Neural cell (in vitro differentiated cells): ENCODE measurements around the gene ERBB4.

Experiments used
- CTCF ChIP-seq: fragments of 450-650 bp; IDR thresholded peaks from 2 replicates; pipeline ENCODE4 v1.5.1; 2014; ENCODE audit warnings: antibody characterized with exemption, mild to moderate bottlenecking, moderate library complexity; ENCODE audit not compliant: poor library complexity, severe bottlenecking
- EP300 ChIP-seq: fragments of 450-650 bp; conservative IDR thresholded peaks from 2 replicates; pipeline ENCODE4 v1.6.1; 2014; ENCODE audit warnings: antibody characterized with exemption, mild to moderate bottlenecking, moderate library complexity; ENCODE audit not compliant: poor library complexity, severe bottlenecking
- EZH2 ChIP-seq: fragments of 200-600, 300-800 bp; shearing (Covaris generic), sonication (generic); IDR thresholded peaks from 2 replicates; pipeline ENCODE4 v1.6.1; 2014; ENCODE audit warnings: antibody characterized with exemption, low read length, borderline replicate concordance, mild to moderate bottlenecking; ENCODE audit not compliant: insufficient read depth, poor library complexity, severe bottlenecking
- POLR2AphosphoS5 ChIP-seq: IDR thresholded peaks from 2 replicates; pipeline ENCODE4 v1.6.1; 2012
- RAD21 ChIP-seq: fragments of 450-650 bp; conservative IDR thresholded peaks from 2 replicates; pipeline ENCODE4 v1.6.1; 2014; ENCODE audit warnings: antibody characterized with exemption, mild to moderate bottlenecking, moderate library complexity
- SMC3 ChIP-seq: fragments of 450-650 bp; conservative IDR thresholded peaks from 2 replicates; pipeline ENCODE4 v1.6.1; 2014; ENCODE audit warnings: antibody characterized with exemption, mild to moderate bottlenecking, moderate library complexity; ENCODE audit not compliant: poor library complexity
- TAF1 ChIP-seq: IDR thresholded peaks from 2 replicates; pipeline ENCODE4 v1.6.1; 2012; ENCODE audit warnings: low read depth

GRCh38 chr2:211468217-211468616 lies 1070.4 kb downstream of the ERBB4 start:
- no peak for TF ChIP-seq CTCF
- no peak for TF ChIP-seq RAD21
- TF ChIP-seq POLR2AphosphoS5: no peak
- TF ChIP-seq EP300: no peak
- no peak for TF ChIP-seq SMC3
- TF ChIP-seq EZH2: no peak
- TF ChIP-seq TAF1: no peak
